Stimulated activated CD8-positive, alpha-beta memory T cell treated with anti-CD3 and anti-CD28 coated beads, Interleukin-2, amount 100 ng/mL, for 48 hours (primary cell): ENCODE results near the gene STXBP6.
"Not testable (repeated sequence)": the region's sequence is repeated elsewhere in the genome, so short reads cannot be mapped to it uniquely, and the experiment has no call there.

ENCODE experiments used
- DNase-seq, 2 donors: peaks; one replicate each; pipeline ENCODE4 v3.0.0-alpha.2; 2020; ENCODE audit warnings: low read depth in 2 of 2

Gene STXBP6

GRCh38 chr14:24986206-24986893 lies 63.6 kb downstream of the STXBP6 start:
- DNase-seq: no peak

DNA sequence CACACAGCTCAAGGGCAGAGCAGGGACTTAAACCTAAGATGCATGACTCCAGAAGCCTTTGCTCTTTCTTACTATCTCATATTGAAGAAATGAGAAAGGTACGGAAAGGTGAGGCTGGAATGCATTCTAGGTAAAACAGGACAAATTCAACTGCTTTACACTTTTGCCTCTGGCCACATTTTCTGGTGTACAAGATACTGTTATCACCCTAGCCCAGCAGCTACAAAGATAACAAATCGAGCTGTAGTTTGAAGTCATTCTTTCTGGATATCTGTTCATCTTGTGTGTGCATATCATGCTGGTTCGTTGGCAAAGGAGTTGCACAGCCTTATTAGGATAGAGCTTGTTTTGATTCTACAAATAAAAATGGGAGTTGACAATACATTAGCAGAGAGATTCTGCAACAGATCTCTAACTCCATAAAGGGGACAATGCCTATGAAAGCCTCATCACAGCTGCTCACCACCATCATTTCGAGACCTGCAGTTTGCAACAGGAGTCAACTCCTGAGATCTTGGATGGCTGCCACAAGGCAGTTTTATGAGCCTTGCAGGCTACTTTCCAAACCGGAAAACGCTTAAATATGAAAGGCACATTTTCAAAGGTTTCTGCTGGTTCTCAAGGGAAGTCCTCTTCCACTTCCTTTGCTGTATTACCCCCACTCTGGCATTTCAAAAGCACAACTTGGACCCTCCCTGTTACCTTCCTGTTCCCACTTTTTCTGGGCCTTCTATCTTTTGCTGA lies 64.9 kb downstream of the STXBP6 start:
- DNase-seq: no peak

DNA sequence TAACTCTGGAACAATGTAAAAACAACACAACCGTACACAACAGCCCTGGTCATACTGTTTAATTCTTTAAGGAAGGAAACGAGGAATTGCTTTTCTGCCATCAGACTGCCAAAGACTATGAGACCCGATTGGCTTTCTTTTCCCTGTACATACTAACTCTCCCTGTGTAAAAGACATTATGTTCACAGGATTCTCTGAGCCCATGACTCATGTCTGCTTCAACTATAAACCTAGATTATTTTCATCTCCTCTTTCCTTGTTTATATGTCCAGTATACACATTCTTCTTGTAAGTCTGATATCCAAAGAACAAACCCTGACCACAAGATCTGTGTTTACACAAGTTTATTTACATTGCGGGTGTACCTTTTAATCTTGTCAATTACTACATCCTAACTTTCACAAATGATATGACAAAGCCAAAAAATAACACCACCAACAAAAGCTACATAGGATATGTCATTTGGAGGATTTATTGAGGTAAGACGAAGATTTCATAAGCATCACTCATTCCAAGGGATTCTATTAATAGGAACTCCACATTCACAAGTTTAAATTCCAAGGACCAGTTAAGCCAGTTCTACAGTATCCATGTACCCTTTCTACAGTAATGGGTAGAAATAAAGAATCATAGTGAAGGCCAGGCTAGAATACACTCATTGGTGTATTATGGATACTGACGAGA lies 67.3 kb downstream of the STXBP6 start:
- no peak for DNase-seq

DNA sequence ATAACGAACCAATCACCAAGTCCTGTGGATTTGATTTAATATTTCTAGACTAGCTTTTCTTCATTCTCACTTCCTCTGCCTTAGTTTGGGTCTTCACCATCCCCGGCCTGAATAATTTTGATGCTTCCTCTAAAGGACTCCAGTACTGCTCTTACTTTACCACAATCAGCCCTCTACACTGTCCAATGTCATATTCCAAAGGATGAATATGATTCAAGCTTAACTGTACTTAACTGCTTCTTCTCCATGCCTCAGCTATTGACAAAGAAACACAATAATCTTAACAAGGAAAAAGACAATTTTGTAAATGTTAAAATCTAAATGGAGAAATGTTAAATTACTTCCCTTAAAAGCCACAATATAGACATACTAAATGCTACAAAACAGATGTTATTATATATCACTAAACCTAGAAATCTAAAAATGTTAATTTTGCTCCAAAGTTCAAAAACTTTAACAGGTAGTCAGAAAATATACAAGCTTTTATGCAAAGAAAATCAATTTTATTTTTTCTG lies 70.2 kb downstream of the STXBP6 start:
- no peak for DNase-seq

- no peak for DNase-seq
These were observed 70.9 kb downstream of the STXBP6 start for GRCh38 chr14:24978862-24979724.

DNA sequence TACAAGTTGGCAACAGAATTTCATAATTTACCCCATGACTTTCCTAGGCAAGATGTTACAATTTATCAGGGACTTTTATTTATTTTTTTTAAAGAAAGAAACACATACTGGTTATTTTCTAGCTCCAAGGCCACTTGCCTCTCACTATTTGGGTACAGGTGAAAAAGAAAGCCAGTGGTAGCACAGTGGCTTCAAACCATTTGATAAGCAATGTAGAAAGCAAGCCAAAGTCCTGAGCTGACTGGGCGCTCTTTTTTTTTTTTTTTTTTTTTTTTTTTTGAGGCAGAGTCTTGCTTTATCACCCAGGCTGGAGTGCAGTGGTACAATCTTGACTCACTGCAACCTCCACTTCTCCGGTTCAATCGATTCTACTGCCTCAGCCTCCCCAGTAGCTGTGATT lies 73.3 kb downstream of the STXBP6 start:
- DNase-seq: no peak

DNA sequence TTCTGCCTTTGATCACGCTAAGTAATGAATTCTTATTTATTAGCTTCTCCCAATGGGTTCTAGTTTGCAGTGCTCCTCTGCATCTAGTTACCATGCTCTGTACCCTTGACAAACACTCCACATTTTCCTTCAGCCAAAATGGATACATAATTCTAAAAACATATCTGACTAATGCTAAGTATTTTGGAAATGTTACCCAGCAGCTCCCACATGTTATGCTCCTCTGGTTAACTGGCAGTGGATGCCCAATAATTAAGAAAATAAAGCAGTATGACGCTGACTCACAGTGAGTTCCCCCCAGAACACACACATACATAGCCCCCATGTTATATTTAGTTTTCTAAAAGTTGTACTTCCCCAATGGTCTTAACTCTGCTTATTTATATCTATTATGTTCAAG lies 74.6 kb downstream of the STXBP6 start:
- no peak for DNase-seq

GRCh38 chr14:24974591-24975374 lies 75.2 kb downstream of the STXBP6 start:
- DNase-seq: no peak

GRCh38 chr14:24972844-24973243 lies 77.1 kb downstream of the STXBP6 start:
- no peak for DNase-seq

DNA sequence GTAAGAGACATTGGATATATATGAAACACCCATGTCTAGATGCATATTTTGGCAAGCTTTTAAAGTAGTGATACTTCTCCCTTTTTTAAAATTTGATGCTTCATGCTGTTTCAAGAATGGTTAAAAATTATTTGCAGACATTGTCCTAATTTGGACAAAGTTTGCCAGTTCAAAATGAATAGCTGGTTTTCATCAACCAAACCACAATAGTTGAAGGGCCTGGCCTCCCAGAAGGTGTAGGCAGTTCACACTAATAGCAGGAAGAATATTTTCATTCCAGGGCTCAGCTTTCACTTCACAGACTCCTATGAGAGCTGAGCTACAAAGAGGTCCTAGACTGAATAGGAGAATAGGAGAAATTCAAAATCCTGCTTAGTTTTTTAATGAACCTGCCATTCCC lies 78.7 kb downstream of the STXBP6 start:
- no peak for DNase-seq

GRCh38 chr14:24966579-24966964 lies 83.4 kb downstream of the STXBP6 start:
- no peak for DNase-seq

GRCh38 chr14:24965934-24966578 lies 83.9 kb downstream of the STXBP6 start:
- DNase-seq: no peak

- DNase-seq: no peak
These were observed 84.4 kb downstream of the STXBP6 start for GRCh38 chr14:24965578-24965933.

DNA sequence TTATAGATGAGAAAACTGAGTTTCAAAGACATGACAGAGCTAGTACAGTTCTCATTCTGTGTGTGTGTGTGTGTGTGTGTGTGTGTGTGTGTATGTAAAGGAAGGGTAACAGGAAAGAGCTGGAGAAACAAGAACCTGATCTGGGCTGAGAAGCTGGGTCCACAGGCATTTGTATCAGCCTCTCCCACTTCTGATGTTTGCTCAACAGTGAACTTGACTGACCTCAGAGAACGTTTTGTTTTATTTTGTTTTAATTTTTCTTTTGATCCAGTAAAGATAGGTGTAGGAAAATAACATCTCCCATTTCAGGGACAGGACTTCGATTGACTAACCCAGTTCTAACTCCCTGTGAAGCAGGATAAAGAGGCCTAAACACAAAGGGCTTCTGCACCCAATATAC lies 85.4 kb downstream of the STXBP6 start:
- DNase-seq: no peak

- no peak for DNase-seq
These were observed 85.9 kb downstream of the STXBP6 start for GRCh38 chr14:24964048-24964447.

- not testable (repeated sequence) for DNase-seq
These were observed 87.8 kb downstream of the STXBP6 start for GRCh38 chr14:24962118-24962517.

DNA sequence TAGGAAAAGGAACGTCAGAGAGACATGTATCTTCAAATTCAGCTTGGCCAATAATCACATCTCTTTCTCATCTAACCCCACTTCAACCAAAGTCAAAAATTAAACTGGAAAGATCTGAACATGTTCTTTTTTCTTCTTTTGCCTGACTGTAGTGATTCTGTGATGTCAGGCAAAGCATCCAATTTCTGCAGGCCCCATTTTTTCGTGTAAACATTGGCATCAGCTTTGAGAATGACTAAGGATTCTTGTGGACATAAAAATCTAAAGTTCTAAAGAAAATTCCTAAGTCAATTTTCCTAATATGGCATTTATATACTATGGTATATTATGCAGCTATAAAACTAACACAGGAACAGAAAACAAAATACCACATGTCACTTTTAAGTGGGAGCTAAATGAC lies 89.1 kb downstream of the STXBP6 start:
- DNase-seq: no peak

GRCh38 chr14:24959791-24960331 lies 90.1 kb downstream of the STXBP6 start:
- no peak for DNase-seq

GRCh38 chr14:24958271-24958670 lies 91.7 kb downstream of the STXBP6 start:
- no peak for DNase-seq

- DNase-seq: no peak
These were observed 92.1 kb downstream of the STXBP6 start for GRCh38 chr14:24957814-24958213.
